A549 (cell line): Measurements from ENCODE around the gene TRAF3. TPM values are rescaled to one million over a fixed set of nuclear protein-coding genes. Genes with fewer than 3 reads are reported as not detected.

Experiments used
- ATAC-seq, 2 experiments: fragments of 200-7000 bp in 1 of 2; fragments of >200 bp in 1 of 2; cut with Nextera tagmentation in 1 of 2; cut with Tn5 transposase in 1 of 2; 3 replicates each; pipeline versions ENCODE4 v1.8.0 to v1.9.1; 2018 to 2020; ENCODE audit warnings: mild to moderate bottlenecking in 1 of 2, moderate library complexity in 1 of 2
- CTCF ChIA-PET: fragments of 300-600 bp; sonication (Branson Sonifier 250); formaldehyde crosslinking; extraction: SDS; loops from one replicate; lab custom pipeline; 2021; ENCODE audit warnings: antibody characterized with exemption, inconsistent platforms; lab: Yijun Ruan, JAX
- POLR2A ChIA-PET: fragments of 350-600 bp; formaldehyde crosslinking; extraction: SDS; loops from one replicate; lab custom pipeline; 2021; ENCODE audit warnings: antibody characterized with exemption, inconsistent platforms; lab: Yijun Ruan, JAX
- DNase-seq, 2 experiments: peaks; one replicate each; pipeline versions ENCODE4 v3.0.0 to v3.0.0-alpha.2; 2011 to 2016; ENCODE audit warnings: low read depth in 1 of 2, low spot score in 1 of 2
- FAIRE-seq: peaks from 2 replicates; lab custom pipeline; 2011; peaks lifted over from hg19 to GRCh38; lab: Jason Lieb, UNC
- H3K27ac ChIP-seq, 2 experiments: fragments of >200 bp; sonication (Bioruptor Twin); formaldehyde crosslinking; 3 replicates each; pipeline ENCODE4 v1.5.1; 2016 to 2017
- H3K4me1 ChIP-seq: fragments of >200 bp; sonication (Bioruptor Twin); formaldehyde crosslinking; 3 replicates; pipeline ENCODE4 v1.6.1; 2016
- H3K4me2 ChIP-seq: fragments of >200 bp; sonication (Bioruptor Twin); formaldehyde crosslinking; 3 replicates; pipeline ENCODE4 v1.6.1; 2016
- H3K4me3 ChIP-seq: fragments of >200 bp; sonication (Bioruptor Twin); formaldehyde crosslinking; 3 replicates; pipeline ENCODE4 v1.5.1; 2016
- H3K9me3 ChIP-seq: fragments of >200 bp; sonication (Bioruptor Twin); formaldehyde crosslinking; 3 replicates; pipeline ENCODE4 v1.6.1; 2016
- BCL3 ChIP-seq: fragments of >200 bp; sonication (Bioruptor Twin); formaldehyde crosslinking; IDR thresholded peaks from 3 replicates; pipeline ENCODE4 v1.6.1; 2016
- CEBPB ChIP-seq, 2 experiments: fragments of >200 bp in 1 of 2; sonication (Bioruptor Twin) in 1 of 2; formaldehyde crosslinking in 1 of 2; IDR thresholded peaks; 2 replicates each; pipeline ENCODE4 v1.6.1; 2012 to 2016
- ESRRA ChIP-seq: fragments of 150-350 bp; IDR thresholded peaks from 2 replicates; pipeline ENCODE4 v1.6.1; 2014; ENCODE audit warnings: mild to moderate bottlenecking, low read length, borderline replicate concordance
- FOXS1 ChIP-seq: fragments of 250-450 bp; sonication (Bioruptor Pico); IDR thresholded peaks from 2 replicates; pipeline ENCODE4 v1.5.0; 2020; ENCODE audit warnings: mild to moderate bottlenecking, moderate library complexity
- HOXA7 ChIP-seq: fragments of 250-450 bp; sonication (Bioruptor Pico); IDR thresholded peaks from 2 replicates; pipeline ENCODE4 v1.5.0; 2020; ENCODE audit warnings: mild to moderate bottlenecking, moderate library complexity
- JUN ChIP-seq, 2 experiments: fragments of >200 bp; sonication (Bioruptor Twin); formaldehyde crosslinking; IDR thresholded peaks; 2 replicates in 1 of 2; 3 replicates in 1 of 2; pipeline ENCODE4 v1.6.1; 2016 to 2017
- KDM1A ChIP-seq: fragments of 200-600 bp; sonication (generic); IDR thresholded peaks from 2 replicates; pipeline ENCODE4 v1.6.1; 2016; ENCODE audit warnings: low read depth, mild to moderate bottlenecking
- MAZ ChIP-seq: fragments of 150-350 bp; IDR thresholded peaks from 2 replicates; pipeline ENCODE4 v1.6.1; 2014; ENCODE audit warnings: antibody characterized with exemption, low read depth, low read length, borderline replicate concordance
- MYC ChIP-seq: IDR thresholded peaks from 2 replicates; pipeline ENCODE4 v1.6.1; 2012; ENCODE audit warnings: mild to moderate bottlenecking, inconsistent platforms, low read length, improper control_type of control experiment, borderline replicate concordance
- NFE2L2 ChIP-seq: fragments of 150-350 bp; conservative IDR thresholded peaks from 2 replicates; pipeline ENCODE4 v1.6.1; 2014; ENCODE audit warnings: low read length
- PHF8 ChIP-seq: fragments of 200-600 bp; sonication (generic); IDR thresholded peaks from 2 replicates; pipeline ENCODE4 v1.6.1; 2016; ENCODE audit warnings: low read depth, mild to moderate bottlenecking, antibody characterized with exemption, moderate library complexity, borderline replicate concordance
- POLR2A ChIP-seq: IDR thresholded peaks from 2 replicates; pipeline ENCODE4 v1.6.1; 2012; ENCODE audit warnings: mild to moderate bottlenecking, low read length
- POLR2AphosphoS2 ChIP-seq: conservative IDR thresholded peaks from 2 replicates; pipeline ENCODE4 v1.6.1; 2012; ENCODE audit warnings: low read length, improper control_type of control experiment, inconsistent platforms
- RAD21 ChIP-seq, 2 experiments: fragments of >200 bp in 1 of 2; sonication (Bioruptor Twin) in 1 of 2; formaldehyde crosslinking in 1 of 2; IDR thresholded peaks in 1 of 2; conservative IDR thresholded peaks in 1 of 2; 2 replicates in 1 of 2; 3 replicates in 1 of 2; pipeline ENCODE4 v1.6.1; 2012 to 2018; ENCODE audit warnings: inconsistent platforms in 1 of 2
- RARB ChIP-seq: fragments of 250-450 bp; sonication (Bioruptor Pico); IDR thresholded peaks from 2 replicates; pipeline ENCODE4 v1.8.0; 2021; ENCODE audit warnings: mild to moderate bottlenecking, moderate library complexity
- SMC3 ChIP-seq: fragments of >200 bp; sonication (Bioruptor Twin); formaldehyde crosslinking; IDR thresholded peaks from 3 replicates; pipeline ENCODE4 v1.6.1; 2018; ENCODE audit warnings: inconsistent platforms
- TFCP2L1 ChIP-seq: fragments of 250-450 bp; sonication (Bioruptor Pico); IDR thresholded peaks from 2 replicates; pipeline ENCODE4 v1.5.0; 2021; ENCODE audit warnings: mild to moderate bottlenecking
- TP53 ChIP-seq: fragments of 250-450 bp; sonication (Bioruptor Pico); IDR thresholded peaks from 2 replicates; pipeline ENCODE4 v1.5.0; 2021; ENCODE audit warnings: mild to moderate bottlenecking, moderate library complexity
- ZSCAN20 ChIP-seq: fragments of 250-450 bp; sonication (Bioruptor Pico); IDR thresholded peaks from 2 replicates; pipeline ENCODE4 v1.8.0; 2022; ENCODE audit warnings: mild to moderate bottlenecking, moderate library complexity
- WGBS: methylation state at CpG from one replicate; pipeline ENCODE4 v1.1.6; 2017; ENCODE audit errors: missing lambda C conversion rate; 5-methylcytosine and 5-hydroxymethylcytosine counted together
- polyA plus RNA-seq, 4 experiments: library from polyadenylated mRNA; depleted of rRNA in 3 of 4; stranded (reverse); fragments of >200 nt; fragmentation: RNase III in 1 of 4; extraction: RNeasy Plus Mini Kit Qiagen cat#74134 plus additional on column Dnase treatment in 1 of 4; gene quantifications; 2 replicates in 3 of 4; 3 replicates in 1 of 4; pipeline ENCODE4 v1.2.3, GENCODE V29; 2011 to 2017
- TF ChIP-seq, protein P1 (sequence below): IDR thresholded peaks from 2 replicates; pipeline ENCODE4 v1.6.1; 2012; ENCODE audit warnings: low read depth, borderline replicate concordance
- TF ChIP-seq, protein P2 (sequence below): fragments of 250-450 bp; sonication (Bioruptor Pico); IDR thresholded peaks from 2 replicates; pipeline ENCODE4 v1.5.0; 2020; ENCODE audit warnings: low read depth, mild to moderate bottlenecking, moderate library complexity
- TF ChIP-seq, protein P3 (sequence below): fragments of 150-350 bp; IDR thresholded peaks from 2 replicates; pipeline ENCODE4 v1.6.1; 2014; ENCODE audit warnings: low read depth, mild to moderate bottlenecking, low read length

The TRAF3 gene
- polyA plus RNA-seq, 2 of the 4 experiments (the other 2 are of a cell fraction), result 20.2 to 25.5 TPM

- FAIRE-seq, result no peak
- TF ChIP-seq BCL3 (no peak), FOXS1 (CRISPR knock-in tag) (no peak), ESRRA (no peak), PHF8 (no peak), MAZ (no peak), ZSCAN20 (CRISPR knock-in tag) (no peak), TFCP2L1 (CRISPR knock-in tag) (no peak), NFE2L2 (no peak), RAD21 (conservative IDR thresholded peaks at IDR 0.05 in 1 of 2, IDR thresholded peaks at IDR 0.05 in 1 of 2) (no peak), MYC (no peak), KDM1A (no peak), POLR2AphosphoS2 (no peak), CEBPB (IDR thresholded peaks at IDR 0.05) (no peak), SMC3 (no peak), POLR2A (no peak), RARB (CRISPR knock-in tag) (no peak)
- TF ChIP-seq, protein P1, sequence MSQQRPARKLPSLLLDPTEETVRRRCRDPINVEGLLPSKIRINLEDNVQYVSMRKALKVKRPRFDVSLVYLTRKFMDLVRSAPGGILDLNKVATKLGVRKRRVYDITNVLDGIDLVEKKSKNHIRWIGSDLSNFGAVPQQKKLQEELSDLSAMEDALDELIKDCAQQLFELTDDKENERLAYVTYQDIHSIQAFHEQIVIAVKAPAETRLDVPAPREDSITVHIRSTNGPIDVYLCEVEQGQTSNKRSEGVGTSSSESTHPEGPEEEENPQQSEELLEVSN, result no peak
- TF ChIP-seq, protein P2, sequence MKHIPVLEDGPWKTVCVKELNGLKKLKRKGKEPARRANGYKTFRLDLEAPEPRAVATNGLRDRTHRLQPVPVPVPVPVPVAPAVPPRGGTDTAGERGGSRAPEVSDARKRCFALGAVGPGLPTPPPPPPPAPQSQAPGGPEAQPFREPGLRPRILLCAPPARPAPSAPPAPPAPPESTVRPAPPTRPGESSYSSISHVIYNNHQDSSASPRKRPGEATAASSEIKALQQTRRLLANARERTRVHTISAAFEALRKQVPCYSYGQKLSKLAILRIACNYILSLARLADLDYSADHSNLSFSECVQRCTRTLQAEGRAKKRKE, result no peak
- TF ChIP-seq, all 56 proteins: peak for 0
- no peak overlapping the region for H3K4me3 ChIP-seq
- WGBS, result 86% methylated on average over 6 of the region's 6 CpGs
- H3K4me1 ChIP-seq, result peaks cover 2% of the 10 kb centered on the region; the same call in 2 of the 3 replicates
- H3K9me3 ChIP-seq, result no peaks in the 10 kb centered on the region
- no peak overlapping the region for H3K4me2 ChIP-seq
- peak in 1 of 2 experiments; percentile 12 for DNase-seq
- no peak overlapping the region for H3K27ac ChIP-seq
- CTCF ChIA-PET, result interaction anchor here (1.0 to 1.1 kb wide), 3 partner anchors 10 to 184 kb away, joined by 3 read pairs; no protein-coding TSS in a partner anchor
- POLR2A ChIA-PET, result no interaction called here
- peak in 1 of 2 experiments; percentile 54; a peak in 4 of 6 replicates for ATAC-seq
Observed at GRCh38 chr14:102878970-102879460, 101.8 kb downstream of the TRAF3 start.

GRCh38 chr14:102882226-102882906 lies 105.1 kb downstream of the TRAF3 start:
- WGBS, result 80% methylated on average over 5 of the region's 5 CpGs
- ChIA-PET CTCF (interaction anchor here (1.0 kb wide), 1 partner anchor 288 kb away, joined by 3 read pairs; no protein-coding TSS in a partner anchor), POLR2A (no interaction called here)
- Histone ChIP-seq H3K4me2 (no peak overlapping the region), H3K4me1 (no peaks in the 10 kb centered on the region), H3K27ac (no peak overlapping the region), H3K4me3 (no peak overlapping the region), H3K9me3 (no peaks in the 10 kb centered on the region)
- DNase-seq (no peak), ATAC-seq (no peak), FAIRE-seq (no peak)
- TF ChIP-seq RARB (CRISPR knock-in tag) (no peak), TP53 (CRISPR knock-in tag) (no peak), BCL3 (no peak), JUN (IDR thresholded peaks at IDR 0.05) (no peak), HOXA7 (CRISPR knock-in tag) (no peak), KDM1A (no peak), TFCP2L1 (CRISPR knock-in tag) (no peak)
- TF ChIP-seq, protein P3, sequence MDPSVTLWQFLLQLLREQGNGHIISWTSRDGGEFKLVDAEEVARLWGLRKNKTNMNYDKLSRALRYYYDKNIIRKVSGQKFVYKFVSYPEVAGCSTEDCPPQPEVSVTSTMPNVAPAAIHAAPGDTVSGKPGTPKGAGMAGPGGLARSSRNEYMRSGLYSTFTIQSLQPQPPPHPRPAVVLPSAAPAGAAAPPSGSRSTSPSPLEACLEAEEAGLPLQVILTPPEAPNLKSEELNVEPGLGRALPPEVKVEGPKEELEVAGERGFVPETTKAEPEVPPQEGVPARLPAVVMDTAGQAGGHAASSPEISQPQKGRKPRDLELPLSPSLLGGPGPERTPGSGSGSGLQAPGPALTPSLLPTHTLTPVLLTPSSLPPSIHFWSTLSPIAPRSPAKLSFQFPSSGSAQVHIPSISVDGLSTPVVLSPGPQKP, result no peak
